ENCODE measurements around the gene USP30.

- no peak for TF ChIP-seq CTCF (IDR thresholded peaks at IDR 0.05)
- no peak for TF ChIP-seq POLR2AphosphoS5 (IDR thresholded peaks at IDR 0.05)
Measured at GRCh38 chr12:109100741-109101140, 48.4 kb downstream of the USP30 start.

Measured in gastroesophageal sphincter (tissue), 3 donors.